Measurements from ENCODE around the gene TBX10.
"Not testable (repeated sequence)": the region's sequence is repeated elsewhere in the genome, so short reads cannot be mapped to it uniquely, and the experiment has no call there.

Gene TBX10

GRCh38 chr11:67639438-67639859 lies at the start of gene TBX10:
Gene TBX10 (minus strand): TSS chr11:67639763. CDS start chr11:67639472, 291 bp downstream.
- H3K27ac ChIP-seq: no peak within 1 kb of the TSS
- DNase-seq (ENCODE audit: low read depth, low spot score): no peak

- H3K27ac ChIP-seq: no peak overlapping the region
- DNase-seq (ENCODE audit: low read depth, low spot score): no peak
Measured at GRCh38 chr11:67689178-67689577, 49.6 kb upstream of the TBX10 start.

- no peak overlapping the region for H3K27ac ChIP-seq
Measured at GRCh38 chr11:67687986-67688385, 48.4 kb upstream of the TBX10 start.

GRCh38 chr11:67685641-67686332 lies 46.2 kb upstream of the TBX10 start:
- H3K27ac ChIP-seq; DNase-seq (ENCODE audit: low read depth, low spot score): not testable (repeated sequence)

More at GRCh38 chr11:67687986-67688385, 48.4 kb upstream of the TBX10 start:
- DNase-seq (ENCODE audit: low read depth, low spot score): no peak

GRCh38 chr11:67682126-67683034 lies 42.8 kb upstream of the TBX10 start:
- DNase-seq (ENCODE audit: low read depth, low spot score): not testable (repeated sequence)
- H3K27ac ChIP-seq: peak overlapping the region; percentile 89

- DNase-seq (ENCODE audit: low read depth, low spot score): no peak
- peak overlapping the region; percentile 89 for H3K27ac ChIP-seq
Measured at GRCh38 chr11:67680696-67681470, 41.3 kb upstream of the TBX10 start.

- DNase-seq (ENCODE audit: low read depth, low spot score): no peak
- peak overlapping the region; percentile 63 for H3K27ac ChIP-seq
Measured at GRCh38 chr11:67675058-67675747, 35.6 kb upstream of the TBX10 start.

- DNase-seq (ENCODE audit: low read depth, low spot score): peak; percentile 87
- peak within 1 kb of the TSS; percentile 63 for H3K27ac ChIP-seq
Measured at GRCh38 chr11:67674442-67674871, 34.9 kb upstream of the TBX10 start, which contains the start of gene ALDH3B2. Gene ALDH3B2 (minus strand): TSS chr11:67674623. CDS start chr11:67666935, 7,688 bp downstream.

- DNase-seq (ENCODE audit: low read depth, low spot score): no peak
- H3K27ac ChIP-seq: peak overlapping the region; percentile 63
Measured at GRCh38 chr11:67673902-67674301, 34.3 kb upstream of the TBX10 start.

GRCh38 chr11:67673358-67673757 lies 33.8 kb upstream of the TBX10 start:
- no peak overlapping the region for H3K27ac ChIP-seq
- no peak for DNase-seq (ENCODE audit: low read depth, low spot score)

GRCh38 chr11:67671211-67671520 lies 31.6 kb upstream of the TBX10 start:
- H3K27ac ChIP-seq: no peak overlapping the region
- no peak for DNase-seq (ENCODE audit: low read depth, low spot score)

- DNase-seq (ENCODE audit: low read depth, low spot score): no peak
- no peak overlapping the region for H3K27ac ChIP-seq
Measured at GRCh38 chr11:67670316-67671210, 31.0 kb upstream of the TBX10 start.

- no peak overlapping the region for H3K27ac ChIP-seq
- DNase-seq (ENCODE audit: low read depth, low spot score): no peak
Measured at GRCh38 chr11:67668192-67668551, 28.6 kb upstream of the TBX10 start.

- H3K27ac ChIP-seq: no peak overlapping the region
- no peak for DNase-seq (ENCODE audit: low read depth, low spot score)
Measured at GRCh38 chr11:67667490-67668191, 28.1 kb upstream of the TBX10 start.

GRCh38 chr11:67666676-67667489 lies 27.3 kb upstream of the TBX10 start:
- no peak for DNase-seq (ENCODE audit: low read depth, low spot score)
- H3K27ac ChIP-seq: no peak overlapping the region

GRCh38 chr11:67666303-67666645 lies 26.7 kb upstream of the TBX10 start:
- DNase-seq (ENCODE audit: low read depth, low spot score): no peak
- no peak overlapping the region for H3K27ac ChIP-seq

GRCh38 chr11:67665541-67666302 lies 26.2 kb upstream of the TBX10 start:
- no peak overlapping the region for H3K27ac ChIP-seq
- DNase-seq (ENCODE audit: low read depth, low spot score): no peak
